ENCODE data around the gene CACHD1.

Gene CACHD1

GRCh38 chr1:64517640-64518039 is 47.7 kb downstream of the CACHD1 start:
- Histone ChIP-seq H3K27ac (no peak overlapping the region), H3K36me3 (no peaks in the 10 kb centered on the region), H3K4me1 (peaks cover 0 to 57% (median 36%) of the 10 kb centered on the region in 4 donors), H3K27me3 (no peaks in the 10 kb centered on the region), H3K9me3 (no peaks in the 10 kb centered on the region), H3K4me3 (no peak overlapping the region)
- TF ChIP-seq CTCF (IDR thresholded peaks at IDR 0.05) = no peak
- no peak for DNase-seq
- intact Hi-C loops (cut with DNase I; ENCODE audit: low total_unique reads) = no loop called here

- no peak for DNase-seq
- Histone ChIP-seq H3K36me3 (no peaks in the 10 kb centered on the region), H3K27ac (no peak overlapping the region), H3K4me3 (no peak overlapping the region), H3K4me1 (peaks cover 0 to 44% (median 29%) of the 10 kb centered on the region in 4 donors), H3K9me3 (no peaks in the 10 kb centered on the region), H3K27me3 (no peaks in the 10 kb centered on the region)
- no peak for TF ChIP-seq CTCF (IDR thresholded peaks at IDR 0.05)
- intact Hi-C loops (cut with DNase I; ENCODE audit: low total_unique reads) = no loop called here
Measured at GRCh38 chr1:64518692-64519481, 49.0 kb downstream of the CACHD1 start.

- H3K36me3 ChIP-seq = no peaks in the 10 kb centered on the region
- intact Hi-C loops (cut with DNase I; ENCODE audit: low total_unique reads) = no loop called here
- no peak overlapping the region for H3K27ac ChIP-seq
- TF ChIP-seq CTCF (IDR thresholded peaks at IDR 0.05) = no peak
- peaks cover 0 to 36% (median 26%) of the 10 kb centered on the region in 4 donors for H3K4me1 ChIP-seq
- no peaks in the 10 kb centered on the region for H3K27me3 ChIP-seq
- H3K9me3 ChIP-seq = no peaks in the 10 kb centered on the region
- DNase-seq = no peak
- no peak overlapping the region for H3K4me3 ChIP-seq
Measured at GRCh38 chr1:64519901-64520300, 50.0 kb downstream of the CACHD1 start.

GRCh38 chr1:64522740-64523139 is 52.8 kb downstream of the CACHD1 start:
- H3K27ac ChIP-seq = no peak overlapping the region
- no peak overlapping the region for H3K4me3 ChIP-seq
- peaks cover 0 to 33% (median 26%) of the 10 kb centered on the region in 4 donors for H3K4me1 ChIP-seq
- no peaks in the 10 kb centered on the region for H3K9me3 ChIP-seq
- H3K27me3 ChIP-seq = no peaks in the 10 kb centered on the region
- DNase-seq = no peak
- intact Hi-C loops (cut with DNase I; ENCODE audit: low total_unique reads) = no loop called here
- no peaks in the 10 kb centered on the region for H3K36me3 ChIP-seq
- no peak for TF ChIP-seq CTCF (IDR thresholded peaks at IDR 0.05)

- Histone ChIP-seq H3K9me3 (no peaks in the 10 kb centered on the region), H3K27me3 (no peaks in the 10 kb centered on the region), H3K36me3 (no peaks in the 10 kb centered on the region), H3K27ac (no peak overlapping the region), H3K4me1 (peaks cover 0 to 33% (median 26%) of the 10 kb centered on the region in 4 donors), H3K4me3 (no peak overlapping the region)
- intact Hi-C loops (cut with DNase I; ENCODE audit: low total_unique reads) = no loop called here
- DNase-seq = no peak
- TF ChIP-seq CTCF (IDR thresholded peaks at IDR 0.05) = no peak
Measured at GRCh38 chr1:64523413-64524337, 53.7 kb downstream of the CACHD1 start.
